H9 (cell line): ENCODE data around the gene P2RX7. TPM values are rescaled to one million over a fixed set of nuclear protein-coding genes. Genes with fewer than 3 reads are reported as not detected.

Experiments used
- DNase-seq: peaks from one replicate; pipeline ENCODE4 v3.0.0-alpha.2; 2017
- H2AFZ ChIP-seq: one replicate; pipeline ENCODE4 v1.6.1; 2013; ENCODE audit warnings: mild to moderate bottlenecking, low read length, control low read depth, moderate library complexity
- H2AK5ac ChIP-seq: 2 replicates; pipeline ENCODE4 v1.6.1; 2013; ENCODE audit warnings: low read length, control low read depth, mixed read lengths; ENCODE audit not compliant: insufficient read length
- H2BK120ac ChIP-seq: one replicate; pipeline ENCODE4 v1.6.1; 2013; ENCODE audit warnings: low read depth, mild to moderate bottlenecking, low read length, control low read depth, inconsistent platforms; ENCODE audit not compliant: poor library complexity, severe bottlenecking
- H2BK12ac ChIP-seq: 2 replicates; pipeline ENCODE4 v1.6.1; 2013; ENCODE audit warnings: low read length, control low read depth, mixed read lengths, low read depth; ENCODE audit not compliant: insufficient read length
- H2BK15ac ChIP-seq: 2 replicates; pipeline ENCODE4 v1.6.1; 2013; ENCODE audit warnings: low read depth, low read length, control low read depth
- H2BK20ac ChIP-seq: one replicate; pipeline ENCODE4 v1.6.1; 2013; ENCODE audit warnings: low read depth, mild to moderate bottlenecking, low read length, control low read depth, inconsistent platforms; ENCODE audit not compliant: poor library complexity, severe bottlenecking
- H2BK5ac ChIP-seq: 2 replicates; pipeline ENCODE4 v1.6.1; 2013; ENCODE audit warnings: low read length, control low read depth, mixed read lengths; ENCODE audit not compliant: insufficient read length
- H3K14ac ChIP-seq: 2 replicates; pipeline ENCODE4 v1.6.1; 2013; ENCODE audit warnings: low read length, control low read depth; ENCODE audit not compliant: insufficient read depth
- H3K18ac ChIP-seq: 2 replicates; pipeline ENCODE4 v1.6.1; 2013; ENCODE audit warnings: low read depth, mild to moderate bottlenecking, mixed read lengths, low read length, control low read depth; ENCODE audit not compliant: insufficient read length
- H3K23ac ChIP-seq: 2 replicates; pipeline ENCODE4 v1.6.1; 2013; ENCODE audit warnings: low read length, control low read depth, mixed read lengths, low read depth; ENCODE audit not compliant: insufficient read length
- H3K23me2 ChIP-seq: 2 replicates; pipeline ENCODE4 v1.6.1; 2013; ENCODE audit warnings: low read depth, mild to moderate bottlenecking, mixed read lengths, low read length, control low read depth; ENCODE audit not compliant: insufficient read length, poor library complexity, severe bottlenecking
- H3K27ac ChIP-seq: 2 replicates; pipeline ENCODE4 v1.5.1; 2013; ENCODE audit warnings: low read length, control low read depth, mixed read lengths, low read depth; ENCODE audit not compliant: insufficient read length
- H3K27me3 ChIP-seq: 2 replicates; pipeline ENCODE4 v1.6.1; 2013; ENCODE audit warnings: low read length, control low read depth, inconsistent platforms; ENCODE audit not compliant: insufficient read depth
- H3K4ac ChIP-seq: 2 replicates; pipeline ENCODE4 v1.6.1; 2013; ENCODE audit warnings: low read depth, mild to moderate bottlenecking, control low read depth, inconsistent platforms, low read length, moderate library complexity
- H3K4me1 ChIP-seq: 2 replicates; pipeline ENCODE4 v1.6.1; 2013; ENCODE audit warnings: low read length, control low read depth, inconsistent platforms; ENCODE audit not compliant: insufficient read depth
- H3K4me2 ChIP-seq: 2 replicates; pipeline ENCODE4 v1.6.1; 2013; ENCODE audit warnings: low read length, control low read depth, mixed read lengths; ENCODE audit not compliant: insufficient read length, insufficient read depth
- H3K56ac ChIP-seq: 2 replicates; pipeline ENCODE4 v1.6.1; 2013; ENCODE audit warnings: low read depth, mild to moderate bottlenecking, mixed read lengths, low read length, control low read depth; ENCODE audit not compliant: insufficient read length
- H3K79me1 ChIP-seq: 2 replicates; pipeline ENCODE4 v1.6.1; 2013; ENCODE audit warnings: low read depth, mild to moderate bottlenecking, moderate library complexity, low read length, control low read depth, inconsistent platforms; ENCODE audit not compliant: insufficient read depth, poor library complexity, severe bottlenecking
- H3K79me2 ChIP-seq: 2 replicates; pipeline ENCODE4 v1.6.1; 2013; ENCODE audit warnings: low read length, control low read depth, inconsistent platforms; ENCODE audit not compliant: insufficient read depth
- H3K9ac ChIP-seq: 2 replicates; pipeline ENCODE4 v1.6.1; 2013; ENCODE audit warnings: low read length, control low read depth, mixed read lengths; ENCODE audit not compliant: insufficient read length; ENCODE audit errors: extremely low read depth
- H3K9me3 ChIP-seq: one replicate; pipeline ENCODE4 v1.6.1; 2013; ENCODE audit warnings: low read depth, low read length, inconsistent platforms; ENCODE audit not compliant: control insufficient read depth
- H3T11ph ChIP-seq: one replicate; pipeline ENCODE4 v1.6.1; 2013; ENCODE audit warnings: mild to moderate bottlenecking, low read length, control low read depth, inconsistent platforms
- H4K20me1 ChIP-seq: one replicate; pipeline ENCODE4 v1.6.1; 2013; ENCODE audit not compliant: control insufficient read depth, insufficient read length, insufficient read depth
- H4K5ac ChIP-seq: 2 replicates; pipeline ENCODE4 v1.6.1; 2013; ENCODE audit warnings: low read depth, mild to moderate bottlenecking, mixed read lengths, low read length, control low read depth; ENCODE audit not compliant: insufficient read length
- H4K8ac ChIP-seq: replicated peaks from 2 replicates; pipeline ENCODE4 v1.6.1; 2013; ENCODE audit warnings: low read length, control low read depth, mixed read lengths, low read depth; ENCODE audit not compliant: insufficient read length
- H4K91ac ChIP-seq: 2 replicates; pipeline ENCODE4 v1.6.1; 2013; ENCODE audit warnings: low read depth, mild to moderate bottlenecking, moderate library complexity, mixed read lengths, low read length, control low read depth; ENCODE audit not compliant: insufficient read length
- H3K27ac Mint-ChIP-seq, 3 experiments: 2 replicates in 2 of 3; 3 replicates in 1 of 3; pipeline ENCODE4 v1.8.0; 2020 to 2021; ENCODE audit warnings: mixed read lengths in 3 of 3, mild to moderate bottlenecking in 1 of 3, moderate library complexity in 1 of 3
- H3K27me3 Mint-ChIP-seq: 2 replicates; pipeline ENCODE4 v1.8.0; 2021; ENCODE audit warnings: low read depth, mild to moderate bottlenecking, moderate library complexity, mixed read lengths
- H3K36me3 Mint-ChIP-seq, 3 experiments: 2 replicates in 2 of 3; 3 replicates in 1 of 3; pipeline ENCODE4 v1.8.0; 2020 to 2021; ENCODE audit warnings: low read depth in 3 of 3, mixed read lengths in 3 of 3; ENCODE audit not compliant: insufficient read depth in 1 of 3
- H3K4me1 Mint-ChIP-seq, 2 experiments: 2 replicates each; pipeline ENCODE4 v1.8.0; 2020; ENCODE audit warnings: mixed read lengths in 2 of 2
- H3K4me3 Mint-ChIP-seq, 2 experiments: 2 replicates in 1 of 2; 3 replicates in 1 of 2; pipeline ENCODE4 v1.8.0; 2020 to 2021; ENCODE audit warnings: mild to moderate bottlenecking in 2 of 2, mixed read lengths in 2 of 2, moderate library complexity in 1 of 2
- H3K9me3 Mint-ChIP-seq, 2 experiments: 2 replicates in 1 of 2; 3 replicates in 1 of 2; pipeline ENCODE4 v1.8.0; 2020; ENCODE audit warnings: mild to moderate bottlenecking in 2 of 2, mixed read lengths in 2 of 2, moderate library complexity in 1 of 2
- CTCF ChIP-seq: fragments of 200-600 bp; sonication (generic); conservative IDR thresholded peaks from 3 replicates; pipeline ENCODE4 v1.8.0; 2021; ENCODE audit warnings: antibody characterized with exemption, mild to moderate bottlenecking
- whole genome bisulfite sequencing: extraction: QIAGEN DNeasy Blood & Tissue Kit; methylation state at CpG from one replicate; pipeline ENCODE4 v1.1.7; 2013; ENCODE audit warnings: missing lambda C conversion rate, low lambda C conversion rate, mixed read lengths; ENCODE audit not compliant: insufficient read length; ENCODE audit errors: extremely low coverage; 5-methylcytosine and 5-hydroxymethylcytosine counted together
- total RNA-seq: library from RNA; stranded (reverse); gene quantifications from 2 replicates; pipeline ENCODE4 v1.2.1, GENCODE V29; 2021

The P2RX7 gene
- total RNA-seq, 1 experiment from 2014 or later, result 0.09 TPM

GRCh38 chr12:121117226-121117777 is 15.4 kb upstream of the P2RX7 start:
- Histone ChIP-seq H3K56ac (no peak overlapping the region), H3K23me2 (no peaks in the 10 kb centered on the region), H3K4me1 (no peaks in the 10 kb centered on the region), H2AFZ (no peak overlapping the region), H3K79me2 (no peaks in the 10 kb centered on the region), H4K20me1 (no peaks in the 10 kb centered on the region), H4K91ac (no peak overlapping the region), H4K5ac (no peak overlapping the region), H2BK5ac (no peak overlapping the region), H3K23ac (no peak overlapping the region), H2BK120ac (no peak overlapping the region), H3K27ac (no peak overlapping the region), H3K4ac (no peak overlapping the region), H4K8ac (no peak overlapping the region), H2BK20ac (no peak overlapping the region), H3K9ac (no peak overlapping the region), H3K14ac (no peak overlapping the region), H3T11ph (no peak overlapping the region), H3K4me2 (no peak overlapping the region), H2BK15ac (no peak overlapping the region), H3K18ac (no peak overlapping the region), H3K79me1 (no peaks in the 10 kb centered on the region), H2BK12ac (no peak overlapping the region), H3K9me3 (no peaks in the 10 kb centered on the region), H3K27me3 (no peaks in the 10 kb centered on the region), H2AK5ac (no peak overlapping the region)
- H3K36me3 Mint-ChIP-seq, result no peaks in the 10 kb centered on the region
- no peak for TF ChIP-seq CTCF
- no peak overlapping the region for H3K27ac Mint-ChIP-seq
- H3K27me3 Mint-ChIP-seq, result peaks cover 29% of the 10 kb centered on the region
- DNase-seq, result no peak
- no peaks in the 10 kb centered on the region for H3K4me1 Mint-ChIP-seq
- H3K4me3 Mint-ChIP-seq, result no peak overlapping the region
- no CpG with 5 or more reads among the region's 4 CpGs for WGBS
- no peaks in the 10 kb centered on the region for H3K9me3 Mint-ChIP-seq
